NCI-H774 (cell line): ENCODE measurements around the gene PFDN2.

Experiments
- DNase-seq: peaks from one replicate; lab custom pipeline; 2025; lab: John Stamatoyannopoulos, UW

The PFDN2 gene

DNA sequence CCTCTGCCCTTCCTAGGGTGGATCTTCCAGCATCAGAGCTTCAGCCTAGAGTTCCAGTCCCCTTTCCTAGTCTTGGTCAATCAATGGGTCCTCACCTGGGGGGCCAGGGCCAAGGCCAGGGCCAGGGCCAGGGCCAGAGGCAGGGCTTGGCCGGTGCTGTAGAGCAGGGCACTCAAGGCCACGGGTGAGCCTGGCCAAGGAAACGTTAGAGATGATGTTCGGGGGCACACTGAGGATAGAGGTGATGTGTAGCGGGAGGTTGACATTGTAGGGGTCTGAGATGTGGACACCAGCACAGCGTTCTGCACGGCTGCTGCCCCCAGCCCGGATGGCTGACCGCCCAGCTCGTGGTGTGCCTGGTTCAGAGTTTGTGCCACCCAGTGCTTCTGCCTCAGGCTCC lies 66.6 kb downstream of the PFDN2 start:
- no peak for DNase-seq
